H1 (cell line): ENCODE data around the gene NHLH1. TPM values are rescaled to one million over a fixed set of nuclear protein-coding genes. Genes with fewer than 3 reads are reported as not detected.

ENCODE experiments used
- EP300 ChIP-seq, 2 experiments: IDR thresholded peaks; 1 replicate in 1 of 2; 2 replicates in 1 of 2; pipeline ENCODE4 v1.6.1; 2011 to 2012; ENCODE audit warnings: low read depth in 2 of 2, low read length in 2 of 2, mild to moderate bottlenecking in 2 of 2, borderline replicate concordance in 1 of 2, inconsistent platforms in 1 of 2, moderate library complexity in 1 of 2
- GTF2F1 ChIP-seq: IDR thresholded peaks from 2 replicates; pipeline ENCODE4 v1.6.1; 2012; ENCODE audit warnings: low read depth, low read length, improper control_type of control experiment, borderline replicate concordance
- polyA plus RNA-seq, 7 experiments: library from polyadenylated mRNA; depleted of rRNA in 3 of 7; stranded (reverse) in 5 of 7; unstranded in 2 of 7; fragments of >200 nt in 5 of 7; fragments of 200-250 nt in 2 of 7; gene quantifications; 1 replicate in 5 of 7; 2 replicates in 1 of 7; 4 replicates in 1 of 7; pipeline versions ENCODE4 v1.2.1 to v1.2.3, GENCODE V29; 2011 to 2013; ENCODE audit warnings: missing spikeins in 2 of 7, mixed read lengths in 2 of 7
- total RNA-seq: library from RNA; stranded (reverse); fragmentation: NEBNext Ultra II Directional; extraction: Animal tissue kit (Norgen Biotek cat#: 25700); gene quantifications from 2 replicates; pipeline ENCODE4 v1.2.1, GENCODE V29; 2021

Gene NHLH1
- total and polyA plus RNA-seq, 2 of the 8 experiments (the other 6 are each of a cell fraction or from before 2014, with no cell fraction given): 0.39 to 0.91 TPM

- TF ChIP-seq GTF2F1: no peak
- TF ChIP-seq EP300 (IDR thresholded peaks at IDR 0.05; ENCODE audit: borderline replicate concordance in 1 of 2, low read depth in 2 of 2, low read length in 2 of 2): no peak
These were observed 36.4 kb downstream of the NHLH1 start (continued) for GRCh38 chr1:160403244-160403643.
